ENCODE measurements around the gene SLC6A6.

Gene SLC6A6

GRCh38 chr3:14456794-14457193 is 54.4 kb downstream of the SLC6A6 start:
- no peaks in the 10 kb centered on the region for H3K36me3 ChIP-seq (replicated peaks; ENCODE audit: insufficient read depth, low read length)
- H3K9ac ChIP-seq (ENCODE audit: low read length) = no peak overlapping the region
- no peak overlapping the region for H3K4me3 ChIP-seq (ENCODE audit: low read length)
- no peak overlapping the region for H3K4me2 ChIP-seq (ENCODE audit: low read depth, low read length)
- TF ChIP-seq EZH2phosphoT487 (IDR thresholded peaks at IDR 0.05; ENCODE audit: low read length) (no peak), CTCF (IDR thresholded peaks at IDR 0.05; ENCODE audit: low read length) (no peak), EZH2 (optimal IDR thresholded peaks at IDR 0.05; ENCODE audit: low read depth, low read length) (no peak)
- no peaks in the 10 kb centered on the region for H3K9me2 ChIP-seq (replicated peaks; ENCODE audit: insufficient read depth, low read length)
- H3F3A ChIP-seq (ENCODE audit: insufficient read depth, low read length) = no peaks in the 10 kb centered on the region
- H2AFZ ChIP-seq (ENCODE audit: low read length) = no peak overlapping the region
- no peaks in the 10 kb centered on the region for H4K20me1 ChIP-seq (ENCODE audit: insufficient read depth, low read length)
- no peak overlapping the region for H3K27ac ChIP-seq (ENCODE audit: low read length)
- H3K4me1 ChIP-seq (ENCODE audit: low read length) = no peaks in the 10 kb centered on the region
- no peaks in the 10 kb centered on the region for H3K27me3 ChIP-seq (replicated peaks; ENCODE audit: insufficient read depth, low read length)
- H3K79me2 ChIP-seq (ENCODE audit: low read length) = no peaks in the 10 kb centered on the region
- no peak for DNase-seq
- H3K9me3 ChIP-seq (replicated peaks; ENCODE audit: insufficient read depth, low read length) = no peaks in the 10 kb centered on the region

- Histone ChIP-seq H3K9ac (ENCODE audit: low read length) (no peak overlapping the region), H3K4me1 (ENCODE audit: low read length) (no peaks in the 10 kb centered on the region), H3K4me2 (ENCODE audit: low read depth, low read length) (no peak overlapping the region), H3K27me3 (replicated peaks; ENCODE audit: insufficient read depth, low read length) (no peaks in the 10 kb centered on the region), H3K79me2 (ENCODE audit: low read length) (no peaks in the 10 kb centered on the region), H4K20me1 (ENCODE audit: insufficient read depth, low read length) (no peaks in the 10 kb centered on the region), H3K27ac (ENCODE audit: low read length) (no peak overlapping the region), H3K9me3 (replicated peaks; ENCODE audit: insufficient read depth, low read length) (no peaks in the 10 kb centered on the region), H2AFZ (ENCODE audit: low read length) (no peak overlapping the region), H3K9me2 (replicated peaks; ENCODE audit: insufficient read depth, low read length) (no peaks in the 10 kb centered on the region), H3F3A (ENCODE audit: insufficient read depth, low read length) (no peaks in the 10 kb centered on the region), H3K4me3 (ENCODE audit: low read length) (no peak overlapping the region), H3K36me3 (replicated peaks; ENCODE audit: insufficient read depth, low read length) (no peaks in the 10 kb centered on the region)
- TF ChIP-seq EZH2phosphoT487 (IDR thresholded peaks at IDR 0.05; ENCODE audit: low read length) (no peak), EZH2 (optimal IDR thresholded peaks at IDR 0.05; ENCODE audit: low read depth, low read length) (no peak), CTCF (IDR thresholded peaks at IDR 0.05; ENCODE audit: low read length) (no peak)
- DNase-seq = no peak
Observed at GRCh38 chr3:14457481-14457880, 55.1 kb downstream of the SLC6A6 start.

GRCh38 chr3:14457999-14458398 is 55.6 kb downstream of the SLC6A6 start:
- no peak for DNase-seq
- TF ChIP-seq EZH2 (optimal IDR thresholded peaks at IDR 0.05; ENCODE audit: low read depth, low read length) (no peak), EZH2phosphoT487 (IDR thresholded peaks at IDR 0.05; ENCODE audit: low read length) (no peak), CTCF (IDR thresholded peaks at IDR 0.05; ENCODE audit: low read length) (no peak)
- no peak overlapping the region for H3K4me2 ChIP-seq (ENCODE audit: low read depth, low read length)
- no peaks in the 10 kb centered on the region for H3K9me2 ChIP-seq (replicated peaks; ENCODE audit: insufficient read depth, low read length)
- H3K4me3 ChIP-seq (ENCODE audit: low read length) = no peak overlapping the region
- H2AFZ ChIP-seq (ENCODE audit: low read length) = no peak overlapping the region
- H3K27me3 ChIP-seq (replicated peaks; ENCODE audit: insufficient read depth, low read length) = no peaks in the 10 kb centered on the region
- H3K27ac ChIP-seq (ENCODE audit: low read length) = no peak overlapping the region
- no peaks in the 10 kb centered on the region for H3K9me3 ChIP-seq (replicated peaks; ENCODE audit: insufficient read depth, low read length)
- H3K4me1 ChIP-seq (ENCODE audit: low read length) = no peaks in the 10 kb centered on the region
- H3K9ac ChIP-seq (ENCODE audit: low read length) = no peak overlapping the region
- no peaks in the 10 kb centered on the region for H3K79me2 ChIP-seq (ENCODE audit: low read length)
- no peaks in the 10 kb centered on the region for H3K36me3 ChIP-seq (replicated peaks; ENCODE audit: insufficient read depth, low read length)
- H3F3A ChIP-seq (ENCODE audit: insufficient read depth, low read length) = no peaks in the 10 kb centered on the region
- no peaks in the 10 kb centered on the region for H4K20me1 ChIP-seq (ENCODE audit: insufficient read depth, low read length)
